Smooth muscle cell (in vitro differentiated cells): ENCODE data around the gene ORC6. TPM values are rescaled to one million over a fixed set of nuclear protein-coding genes. Genes with fewer than 3 reads are reported as not detected.

ENCODE experiments used
- DNase-seq: peaks from one replicate; lab custom pipeline; 2025; ENCODE audit not compliant: unreplicated experiment; lab: John Stamatoyannopoulos, UW
- H2AFZ ChIP-seq: fragments of 200-600 bp; sonication (generic); 2 replicates; pipeline ENCODE4 v1.6.0; 2016; ENCODE audit warnings: antibody characterized with exemption, low read depth, mild to moderate bottlenecking
- H3F3A ChIP-seq: fragments of 200-600 bp; sonication (generic); 2 replicates; pipeline ENCODE4 v1.6.0; 2017; ENCODE audit warnings: antibody characterized with exemption, low read depth
- H3K27ac ChIP-seq: fragments of 200-600 bp; sonication (generic); 2 replicates; pipeline ENCODE4 v1.5.1; 2016; ENCODE audit warnings: low read depth, mild to moderate bottlenecking
- H3K27me3 ChIP-seq: fragments of 200-600 bp; sonication (generic); 2 replicates; pipeline ENCODE4 v1.6.1; 2016; ENCODE audit warnings: low read depth, mild to moderate bottlenecking
- H3K36me3 ChIP-seq: fragments of 200-600 bp; sonication (generic); 2 replicates; pipeline ENCODE4 v1.5.1; 2016; ENCODE audit warnings: low read depth
- H3K4me1 ChIP-seq: fragments of 200-600 bp; sonication (generic); 2 replicates; pipeline ENCODE4 v1.5.1; 2016; ENCODE audit warnings: low read depth
- H3K4me2 ChIP-seq: fragments of 200-600 bp; sonication (generic); 2 replicates; pipeline ENCODE4 v1.6.0; 2016; ENCODE audit warnings: mild to moderate bottlenecking
- H3K4me3 ChIP-seq: fragments of 200-600 bp; sonication (generic); 2 replicates; pipeline ENCODE4 v1.5.1; 2016; ENCODE audit warnings: mild to moderate bottlenecking
- H3K79me2 ChIP-seq: fragments of 200-600 bp; sonication (generic); 2 replicates; pipeline ENCODE4 v1.6.0; 2016; ENCODE audit warnings: low read depth, mild to moderate bottlenecking
- H3K9ac ChIP-seq: fragments of 200-600 bp; sonication (generic); 2 replicates; pipeline ENCODE4 v1.6.0; 2016; ENCODE audit warnings: low read depth
- H3K9me3 ChIP-seq: fragments of 200-600 bp; sonication (generic); replicated peaks from 2 replicates; pipeline ENCODE4 v1.5.1; 2016; ENCODE audit warnings: low read depth
- H4K20me1 ChIP-seq: fragments of 200-600 bp; sonication (generic); 2 replicates; pipeline ENCODE4 v1.6.0; 2016; ENCODE audit warnings: low read depth
- CTCF ChIP-seq: fragments of 200-600 bp; sonication (generic); IDR thresholded peaks from 2 replicates; pipeline ENCODE4 v1.5.1; 2017; ENCODE audit warnings: borderline replicate concordance, mild to moderate bottlenecking, antibody characterized with exemption; ENCODE audit not compliant: insufficient read depth, poor library complexity, severe bottlenecking
- WGBS: methylation state at CpG from one replicate; pipeline ENCODE4 v1.1.7; 2016; ENCODE audit warnings: low lambda C conversion rate; 5-methylcytosine and 5-hydroxymethylcytosine counted together
- polyA plus RNA-seq: library from polyadenylated mRNA; unstranded; fragments of >200 nt; fragmentation: Nextera tagmentation; extraction: Ambion mirVana; gene quantifications from 2 replicates; pipeline ENCODE4 v1.2.1, GENCODE V29; 2016
- total RNA-seq: library from RNA; depleted of rRNA; stranded (reverse); fragments of >200 nt; gene quantifications from 2 replicates; pipeline ENCODE4 v1.2.3, GENCODE V29; 2014

The ORC6 gene
- total and polyA plus RNA-seq, 2 experiments from 2014 or later: 15.6 to 29.4 TPM

GRCh38 chr16:46650254-46650623 is 39.2 kb upstream of the ORC6 start:
- H3K27ac ChIP-seq: no peak overlapping the region
- no peak overlapping the region for H3K4me3 ChIP-seq
- 64% methylated on average over 5 of the region's 5 CpGs for WGBS

GRCh38 chr16:46651305-46651704 is 38.2 kb upstream of the ORC6 start:
- no peaks in the 10 kb centered on the region for H4K20me1 ChIP-seq
- TF ChIP-seq CTCF: no peak
- 87% methylated on average over 3 of the region's 3 CpGs for WGBS
- no peak overlapping the region for H3K4me2 ChIP-seq
- no peak overlapping the region for H3K9ac ChIP-seq
- H2AFZ ChIP-seq: no peak overlapping the region
- DNase-seq: no peak
- H3K9me3 ChIP-seq: no peaks in the 10 kb centered on the region
- H3K27me3 ChIP-seq: no peaks in the 10 kb centered on the region
- H3K4me3 ChIP-seq: no peak overlapping the region
- no peak overlapping the region for H3K27ac ChIP-seq
- no peaks in the 10 kb centered on the region for H3K4me1 ChIP-seq
- H3K79me2 ChIP-seq: no peaks in the 10 kb centered on the region
- no peaks in the 10 kb centered on the region for H3F3A ChIP-seq
- no peaks in the 10 kb centered on the region for H3K36me3 ChIP-seq

More at GRCh38 chr16:46650254-46650623, 39.2 kb upstream of the ORC6 start:
- no peaks in the 10 kb centered on the region for H3F3A ChIP-seq
- DNase-seq: no peak
- no peaks in the 10 kb centered on the region for H4K20me1 ChIP-seq
- H3K79me2 ChIP-seq: no peaks in the 10 kb centered on the region
- H2AFZ ChIP-seq: no peak overlapping the region
- H3K36me3 ChIP-seq: no peaks in the 10 kb centered on the region
- H3K4me2 ChIP-seq: no peak overlapping the region
- H3K9me3 ChIP-seq: no peaks in the 10 kb centered on the region
- H3K27me3 ChIP-seq: no peaks in the 10 kb centered on the region
- no peak overlapping the region for H3K9ac ChIP-seq
- TF ChIP-seq CTCF: no peak
- H3K4me1 ChIP-seq: no peaks in the 10 kb centered on the region

GRCh38 chr16:46658925-46659324 is 30.5 kb upstream of the ORC6 start:
- H2AFZ ChIP-seq: no peak overlapping the region
- TF ChIP-seq CTCF: no peak
- 88% methylated on average over 1 of the region's 1 CpG for WGBS
- H3K9me3 ChIP-seq: no peaks in the 10 kb centered on the region
- H3K4me1 ChIP-seq: no peaks in the 10 kb centered on the region
- no peaks in the 10 kb centered on the region for H3K79me2 ChIP-seq
- no peak overlapping the region for H3K27ac ChIP-seq
- no peaks in the 10 kb centered on the region for H3F3A ChIP-seq
- H3K27me3 ChIP-seq: no peaks in the 10 kb centered on the region
- peaks cover 20% of the 10 kb centered on the region for H3K36me3 ChIP-seq
- H3K4me3 ChIP-seq: no peak overlapping the region
- H3K4me2 ChIP-seq: no peak overlapping the region
- H3K9ac ChIP-seq: no peak overlapping the region
- H4K20me1 ChIP-seq: no peaks in the 10 kb centered on the region
- DNase-seq: no peak

GRCh38 chr16:46662123-46662522 is 27.3 kb upstream of the ORC6 start:
- Histone ChIP-seq H3K9me3 (no peaks in the 10 kb centered on the region), H3K4me3 (no peak overlapping the region), H3K79me2 (peaks cover 6% of the 10 kb centered on the region), H3K4me2 (no peak overlapping the region), H3K4me1 (no peaks in the 10 kb centered on the region), H4K20me1 (no peaks in the 10 kb centered on the region), H3K27me3 (no peaks in the 10 kb centered on the region), H3K27ac (no peak overlapping the region), H2AFZ (no peak overlapping the region), H3K36me3 (peaks cover 20% of the 10 kb centered on the region), H3F3A (no peaks in the 10 kb centered on the region), H3K9ac (no peak overlapping the region)
- 69% methylated on average over 4 of the region's 4 CpGs for WGBS
- no peak for TF ChIP-seq CTCF
- no peak for DNase-seq
